ENCODE measurements around the gene MAD2L2.

MAD2L2 gene

GRCh38 chr1:11704691-11705475 lies 23.9 kb upstream of the MAD2L2 start:
- no peak for DNase-seq

- no peak for DNase-seq
These were observed 23.2 kb upstream of the MAD2L2 start for GRCh38 chr1:11704194-11704529.

GRCh38 chr1:11703357-11704193 lies 22.6 kb upstream of the MAD2L2 start:
- DNase-seq: no peak

GRCh38 chr1:11701981-11702803 lies 21.2 kb upstream of the MAD2L2 start:
- DNase-seq: no peak

- DNase-seq: peak in 1 of 2 experiments; percentile 16
These were observed 20.6 kb upstream of the MAD2L2 start for GRCh38 chr1:11701551-11701961.

- peak in 1 of 2 experiments; percentile 45 for DNase-seq
These were observed 19.9 kb upstream of the MAD2L2 start for GRCh38 chr1:11700601-11701467.

GRCh38 chr1:11697893-11698210 lies 16.9 kb upstream of the MAD2L2 start:
- DNase-seq: no peak

GRCh38 chr1:11697188-11697892 lies 16.4 kb upstream of the MAD2L2 start:
- no peak for DNase-seq

- DNase-seq: no peak
These were observed 14.9 kb upstream of the MAD2L2 start for GRCh38 chr1:11695861-11696260.

- DNase-seq: no peak
These were observed 13.0 kb upstream of the MAD2L2 start for GRCh38 chr1:11693917-11694316.

GRCh38 chr1:11693024-11693590 lies 12.2 kb upstream of the MAD2L2 start:
- no peak for DNase-seq

- DNase-seq: no peak
These were observed 11.2 kb upstream of the MAD2L2 start for GRCh38 chr1:11691928-11692711.

GRCh38 chr1:11691302-11691914 lies 10.5 kb upstream of the MAD2L2 start, which contains the start of gene DRAXIN:
TSS of gene DRAXIN (plus strand) at chr1:11691710. CDS start at chr1:11706259, 14,549 bp downstream.
- peak in 1 of 2 experiments; percentile 78 for DNase-seq

- peak in 1 of 2 experiments; percentile 80 for DNase-seq
These were observed 9.7 kb upstream of the MAD2L2 start for GRCh38 chr1:11690397-11691301.

GRCh38 chr1:11688506-11688905 lies 7.6 kb upstream of the MAD2L2 start:
- DNase-seq: no peak

GRCh38 chr1:11685210-11685752 lies 4.3 kb upstream of the MAD2L2 start:
- DNase-seq: no peak

GRCh38 chr1:11684070-11684469 lies 3.1 kb upstream of the MAD2L2 start:
- peak; percentile 75 to 79 for DNase-seq

- DNase-seq: no peak
These were observed 1.9 kb upstream of the MAD2L2 start for GRCh38 chr1:11682799-11683198.
